ENCODE data around the gene TRAF1.

Gene TRAF1

GRCh38 chr9:120869726-120870125, 56.9 kb downstream of the TRAF1 start:
- H3K27ac ChIP-seq: no peak overlapping the region

GRCh38 chr9:120869360-120869687, 57.3 kb downstream of the TRAF1 start:
- TF ChIP-seq CTCF (IDR thresholded peaks at IDR 0.05; ENCODE audit: low read depth, low read length): no peak
- no peaks in the 10 kb centered on the region for H3K27me3 ChIP-seq (ENCODE audit: insufficient read depth, low read depth, severe bottlenecking)
- H3K27ac ChIP-seq: no peak overlapping the region
- DNase-seq: no peak
- H3K36me3 ChIP-seq: peaks cover 89% of the 10 kb centered on the region
- H3K9me3 ChIP-seq (ENCODE audit: severe bottlenecking): no peaks in the 10 kb centered on the region
- no peak overlapping the region for H3K4me3 ChIP-seq (ENCODE audit: low read depth, low read length)

More at GRCh38 chr9:120869726-120870125, 56.9 kb downstream of the TRAF1 start:
- no peaks in the 10 kb centered on the region for H3K27me3 ChIP-seq (ENCODE audit: insufficient read depth, low read depth, severe bottlenecking)
- peaks cover 89% of the 10 kb centered on the region for H3K36me3 ChIP-seq
- DNase-seq: no peak
- H3K4me3 ChIP-seq (ENCODE audit: low read depth, low read length): no peak overlapping the region
- no peaks in the 10 kb centered on the region for H3K9me3 ChIP-seq (ENCODE audit: severe bottlenecking)
- no peak for TF ChIP-seq CTCF (IDR thresholded peaks at IDR 0.05; ENCODE audit: low read depth, low read length)

- no peaks in the 10 kb centered on the region for H3K27me3 ChIP-seq (ENCODE audit: insufficient read depth, low read depth, severe bottlenecking)
- no peak overlapping the region for H3K27ac ChIP-seq
- H3K9me3 ChIP-seq (ENCODE audit: severe bottlenecking): no peaks in the 10 kb centered on the region
- peak; percentile 62 for DNase-seq
- no peak overlapping the region for H3K4me3 ChIP-seq (ENCODE audit: low read depth, low read length)
- H3K36me3 ChIP-seq: peaks cover 89% of the 10 kb centered on the region
- no peak for TF ChIP-seq CTCF (IDR thresholded peaks at IDR 0.05; ENCODE audit: low read depth, low read length)
These were observed 57.8 kb downstream of the TRAF1 start for GRCh38 chr9:120868676-120869359.

GRCh38 chr9:120868339-120868675, 58.3 kb downstream of the TRAF1 start:
- H3K27me3 ChIP-seq (ENCODE audit: insufficient read depth, low read depth, severe bottlenecking): no peaks in the 10 kb centered on the region
- H3K36me3 ChIP-seq: peaks cover 89% of the 10 kb centered on the region
- DNase-seq: no peak
- TF ChIP-seq CTCF (IDR thresholded peaks at IDR 0.05; ENCODE audit: low read depth, low read length): no peak
- no peaks in the 10 kb centered on the region for H3K9me3 ChIP-seq (ENCODE audit: severe bottlenecking)
- no peak overlapping the region for H3K27ac ChIP-seq
- no peak overlapping the region for H3K4me3 ChIP-seq (ENCODE audit: low read depth, low read length)

GRCh38 chr9:120867676-120868338, 58.8 kb downstream of the TRAF1 start:
- Histone ChIP-seq H3K9me3 (ENCODE audit: severe bottlenecking) (no peaks in the 10 kb centered on the region), H3K27me3 (ENCODE audit: insufficient read depth, low read depth, severe bottlenecking) (no peaks in the 10 kb centered on the region), H3K27ac (no peak overlapping the region), H3K4me3 (ENCODE audit: low read depth, low read length) (no peak overlapping the region), H3K36me3 (peaks cover 89% of the 10 kb centered on the region)
- no peak for DNase-seq
- no peak for TF ChIP-seq CTCF (IDR thresholded peaks at IDR 0.05; ENCODE audit: low read depth, low read length)

- no peak for DNase-seq
- Histone ChIP-seq H3K9me3 (ENCODE audit: severe bottlenecking) (no peaks in the 10 kb centered on the region), H3K4me3 (ENCODE audit: low read depth, low read length) (no peak overlapping the region), H3K27ac (no peak overlapping the region), H3K27me3 (ENCODE audit: insufficient read depth, low read depth, severe bottlenecking) (no peaks in the 10 kb centered on the region), H3K36me3 (peaks cover 90% of the 10 kb centered on the region)
- TF ChIP-seq CTCF (IDR thresholded peaks at IDR 0.05; ENCODE audit: low read depth, low read length): no peak
These were observed 59.9 kb downstream of the TRAF1 start for GRCh38 chr9:120866651-120867050.
